Urothelium cell line (cell line): Measurements from ENCODE around the gene DPAGT1.

Experiments
- DNase-seq: peaks from one replicate; pipeline ENCODE4 v3.0.0; 2011; ENCODE audit warnings: low spot score, mixed read lengths
- FAIRE-seq: peaks from 2 replicates; lab custom pipeline; 2011; peaks lifted over from hg19 to GRCh38; lab: Jason Lieb, UNC

Gene DPAGT1

GRCh38 chr11:119095066-119095880 is 6.4 kb downstream of the DPAGT1 start:
- FAIRE-seq (no peak), DNase-seq (peak; percentile 96)

- no peak for FAIRE-seq
- peak; percentile 50 for DNase-seq
Measured at GRCh38 chr11:119094816-119095065, 6.9 kb downstream of the DPAGT1 start.

- FAIRE-seq = no peak
- no peak for DNase-seq
Measured at GRCh38 chr11:119093942-119094815, 7.5 kb downstream of the DPAGT1 start.

- DNase-seq (no peak), FAIRE-seq (no peak)
Measured at GRCh38 chr11:119092880-119093842, 8.5 kb downstream of the DPAGT1 start.

- no peak for FAIRE-seq
Measured at GRCh38 chr11:119091966-119092879, 9.4 kb downstream of the DPAGT1 start.

GRCh38 chr11:119091178-119091577 is 10.5 kb downstream of the DPAGT1 start:
- DNase-seq (no peak), FAIRE-seq (no peak)

More at GRCh38 chr11:119091966-119092879, 9.4 kb downstream of the DPAGT1 start:
- no peak for DNase-seq

- DNase-seq (no peak), FAIRE-seq (no peak)
Measured at GRCh38 chr11:119089319-119089718, 12.3 kb downstream of the DPAGT1 start.

GRCh38 chr11:119088406-119088805 is 13.2 kb downstream of the DPAGT1 start:
- DNase-seq (no peak), FAIRE-seq (no peak)

GRCh38 chr11:119087747-119088241 is 13.9 kb downstream of the DPAGT1 start:
- DNase-seq = no peak
- no peak for FAIRE-seq

GRCh38 chr11:119087123-119087522 is 14.5 kb downstream of the DPAGT1 start:
- FAIRE-seq = no peak
- no peak for DNase-seq

GRCh38 chr11:119085437-119085847 is 16.2 kb downstream of the DPAGT1 start:
- no peak for FAIRE-seq
- DNase-seq = no peak

- peak; percentile 88 for DNase-seq
- no peak for FAIRE-seq
Measured at GRCh38 chr11:119084663-119085436, 16.8 kb downstream of the DPAGT1 start, which contains the start of gene HMBS. HMBS (plus strand) TSS chr11:119084881; CDS start chr11:119085034, 153 bp downstream.

GRCh38 chr11:119081682-119082260 is 19.9 kb downstream of the DPAGT1 start:
- FAIRE-seq (no peak), DNase-seq (no peak)

- FAIRE-seq = no peak
- DNase-seq = no peak
Measured at GRCh38 chr11:119078675-119079420, 22.8 kb downstream of the DPAGT1 start.

GRCh38 chr11:119077839-119078238 is 23.8 kb downstream of the DPAGT1 start:
- no peak for DNase-seq
- no peak for FAIRE-seq

GRCh38 chr11:119067371-119068222 is 34.1 kb downstream of the DPAGT1 start, which contains the start of gene VPS11:
VPS11 (plus strand) TSS chr11:119067818; CDS start chr11:119067824, 6 bp downstream.
- FAIRE-seq (no peak), DNase-seq (peak; percentile 96)

GRCh38 chr11:119065369-119065768 is 36.3 kb downstream of the DPAGT1 start:
- peak; percentile 12 for DNase-seq
- FAIRE-seq = no peak
